SK-N-MC (cell line): ENCODE results near the gene C13orf46.

ENCODE experiments used
- EZH2 ChIP-seq: fragments of 200-600 bp; sonication (generic); IDR thresholded peaks from one replicate; pipeline ENCODE4 v1.6.1; 2017; ENCODE audit warnings: antibody characterized with exemption
- FOXP2 ChIP-seq: optimal IDR thresholded peaks from 2 replicates; pipeline ENCODE3; 2011; ENCODE audit warnings: mild to moderate bottlenecking, moderate library complexity; ENCODE audit not compliant: insufficient read depth; ENCODE audit errors: extremely low read length, control extremely low read depth
- POLR2AphosphoS5 ChIP-seq: IDR thresholded peaks from 2 replicates; pipeline ENCODE4 v1.6.1; 2012; ENCODE audit warnings: mild to moderate bottlenecking, low read depth, low read length, borderline replicate concordance

DNA sequence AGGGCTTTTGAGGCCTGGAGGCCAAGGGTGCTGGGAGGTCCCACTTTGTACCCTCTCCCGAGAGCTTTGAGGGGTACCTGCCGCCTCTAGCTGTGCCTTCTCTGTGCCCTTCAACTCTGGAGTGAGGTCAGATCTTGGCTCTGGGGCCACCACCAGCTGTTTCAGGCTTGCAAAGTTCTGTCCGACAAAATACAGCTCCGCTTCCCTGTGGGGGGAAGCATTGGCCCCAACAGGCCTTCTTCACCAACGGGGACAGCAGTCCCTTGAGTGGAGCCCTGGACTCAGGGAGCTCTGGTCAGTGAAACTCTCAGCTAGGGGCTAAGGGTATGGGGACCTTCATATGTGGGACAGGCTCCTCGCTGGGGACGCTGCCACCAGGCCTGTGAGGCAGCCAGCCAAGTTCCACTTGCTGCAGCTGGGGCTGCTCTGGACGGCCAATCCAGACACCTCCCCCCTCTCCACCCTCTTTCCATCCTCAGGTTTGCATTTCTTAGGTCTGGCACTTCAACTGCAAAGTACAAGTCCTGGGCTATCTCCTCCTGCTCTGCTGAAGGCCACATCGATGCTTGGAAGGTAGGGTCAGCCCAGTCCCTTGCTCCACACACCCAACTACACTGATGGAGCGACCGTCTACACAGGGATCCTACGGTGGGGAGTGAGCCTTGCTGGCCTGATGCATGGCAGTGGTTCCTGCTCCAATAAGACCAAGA lies 46.8 kb downstream of the C13orf46 start:
- no peak for TF ChIP-seq POLR2AphosphoS5
- TF ChIP-seq EZH2: no peak
- TF ChIP-seq FOXP2: no peak
